LoVo (cell line): ENCODE data around the gene SORCS2.

Source experiments
- DNase-seq: peaks from one replicate; pipeline ENCODE4 v3.0.0-alpha.2; 2016; ENCODE audit warnings: low spot score

Gene SORCS2

DNA sequence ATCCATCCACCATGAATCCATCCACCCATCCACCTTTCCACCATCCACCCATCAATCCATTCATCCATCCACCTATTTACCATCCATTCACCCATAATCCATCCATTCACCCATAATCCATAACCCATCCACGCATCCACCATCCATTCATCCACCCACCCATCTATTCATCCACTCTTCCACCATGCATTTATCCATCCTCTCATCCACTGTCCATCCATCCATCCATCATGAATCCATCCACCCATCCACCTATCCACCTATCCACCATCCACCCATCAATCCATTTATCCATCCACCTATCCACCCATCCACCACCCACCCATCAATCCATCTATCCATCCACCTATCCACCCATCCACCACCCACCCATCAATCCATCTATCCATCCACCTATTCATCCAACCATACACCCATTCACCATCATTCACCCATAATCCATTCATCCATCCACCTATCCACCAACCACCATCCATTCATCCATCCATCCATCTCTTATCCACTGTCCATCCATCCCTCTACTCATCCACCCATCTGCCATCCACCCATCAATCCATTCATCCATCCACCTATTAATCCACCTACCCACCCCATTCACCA, 422.1 kb downstream of the SORCS2 start:
- DNase-seq, result no peak

DNA sequence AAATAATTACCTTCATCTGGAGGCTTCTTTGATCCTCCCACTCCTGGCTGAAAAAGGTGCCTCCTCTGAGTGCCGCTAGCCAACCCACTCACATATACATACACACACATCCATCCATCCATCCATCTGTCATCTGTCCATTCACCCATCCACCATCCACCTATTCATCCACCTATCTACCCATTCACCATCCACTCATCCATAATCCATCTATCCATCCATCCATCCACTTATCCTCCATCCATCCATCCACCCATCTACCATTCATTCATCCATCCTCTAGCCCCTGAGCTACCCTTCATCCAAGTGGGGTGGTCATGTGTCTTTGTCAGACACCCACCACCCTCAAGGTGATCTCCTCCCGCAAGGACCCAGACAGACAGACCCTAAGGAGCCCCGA, 423.9 kb downstream of the SORCS2 start:
- DNase-seq, result no peak

DNA sequence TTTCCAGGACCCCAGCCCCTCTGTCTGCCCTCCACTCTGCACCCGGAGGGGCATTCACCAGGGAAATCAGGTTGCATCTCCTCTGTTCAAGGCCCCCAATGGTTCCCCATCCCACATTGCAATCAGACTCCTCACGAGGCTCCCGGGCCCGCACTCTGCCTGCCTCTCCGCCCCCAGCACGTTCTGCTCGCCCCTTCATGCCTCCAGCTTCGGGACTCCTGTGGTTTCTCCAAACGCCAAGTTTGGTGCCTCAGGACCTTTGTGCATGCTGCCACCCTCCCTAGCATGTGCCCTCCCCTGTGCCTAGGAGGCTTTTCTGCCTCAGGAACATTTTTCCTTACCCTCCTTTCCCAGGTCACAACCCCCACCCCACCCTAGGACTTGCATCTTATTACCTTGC, 426.0 kb downstream of the SORCS2 start:
- no peak for DNase-seq

DNA sequence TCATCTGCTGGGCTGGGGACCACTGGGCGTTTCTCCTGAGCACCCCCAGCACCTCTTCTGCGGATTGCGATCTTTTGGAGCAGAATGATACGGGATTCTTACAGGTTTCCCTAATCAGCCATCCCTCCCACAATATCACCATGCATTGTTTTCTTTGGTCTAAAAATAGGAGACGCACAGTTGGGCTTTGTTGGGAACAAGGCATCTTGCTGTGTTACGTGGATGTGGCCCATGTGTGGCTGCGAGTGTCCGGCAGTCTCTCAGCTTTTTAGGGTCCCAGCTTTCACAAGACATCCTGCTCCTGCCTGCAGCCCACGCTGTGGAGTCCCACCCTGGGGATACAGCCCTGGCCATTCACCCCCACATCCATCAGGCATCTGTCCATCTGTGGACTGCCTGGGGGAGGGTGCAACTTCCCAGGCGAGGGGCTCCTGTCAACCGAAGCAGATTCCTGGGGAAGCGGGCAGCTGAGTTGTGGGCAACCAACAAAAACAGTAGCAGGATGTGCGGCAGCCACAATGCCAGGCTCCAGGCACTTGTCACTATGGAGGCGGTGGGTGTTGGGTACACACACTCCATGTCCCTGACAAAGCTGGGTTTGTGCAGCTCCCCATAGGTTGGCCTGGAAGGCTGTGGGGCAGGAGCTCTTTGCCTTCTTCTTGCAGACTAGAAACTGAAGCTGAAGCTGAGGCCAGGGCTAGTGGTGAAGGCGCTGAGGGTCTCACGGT, 427.9 kb downstream of the SORCS2 start:
- no peak for DNase-seq

DNA sequence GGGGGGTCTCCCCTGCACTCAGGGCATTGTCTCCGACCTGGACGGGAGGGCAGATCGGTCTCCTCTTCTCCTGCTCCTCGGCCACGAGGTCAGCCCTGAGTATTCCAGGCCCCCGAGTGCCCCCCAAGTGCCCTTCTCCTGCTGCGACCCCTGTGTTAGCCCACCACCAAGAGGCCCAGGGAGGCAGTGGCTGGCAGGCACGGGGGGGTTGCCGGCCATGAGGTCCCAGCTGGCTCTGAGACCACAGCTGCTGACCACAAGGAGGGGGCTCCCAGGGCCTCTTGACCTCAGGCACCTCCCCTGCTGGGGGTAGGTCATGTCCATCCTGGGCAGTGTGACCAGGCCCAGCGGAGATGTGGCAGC, 428.5 kb downstream of the SORCS2 start:
- DNase-seq, result no peak

DNA sequence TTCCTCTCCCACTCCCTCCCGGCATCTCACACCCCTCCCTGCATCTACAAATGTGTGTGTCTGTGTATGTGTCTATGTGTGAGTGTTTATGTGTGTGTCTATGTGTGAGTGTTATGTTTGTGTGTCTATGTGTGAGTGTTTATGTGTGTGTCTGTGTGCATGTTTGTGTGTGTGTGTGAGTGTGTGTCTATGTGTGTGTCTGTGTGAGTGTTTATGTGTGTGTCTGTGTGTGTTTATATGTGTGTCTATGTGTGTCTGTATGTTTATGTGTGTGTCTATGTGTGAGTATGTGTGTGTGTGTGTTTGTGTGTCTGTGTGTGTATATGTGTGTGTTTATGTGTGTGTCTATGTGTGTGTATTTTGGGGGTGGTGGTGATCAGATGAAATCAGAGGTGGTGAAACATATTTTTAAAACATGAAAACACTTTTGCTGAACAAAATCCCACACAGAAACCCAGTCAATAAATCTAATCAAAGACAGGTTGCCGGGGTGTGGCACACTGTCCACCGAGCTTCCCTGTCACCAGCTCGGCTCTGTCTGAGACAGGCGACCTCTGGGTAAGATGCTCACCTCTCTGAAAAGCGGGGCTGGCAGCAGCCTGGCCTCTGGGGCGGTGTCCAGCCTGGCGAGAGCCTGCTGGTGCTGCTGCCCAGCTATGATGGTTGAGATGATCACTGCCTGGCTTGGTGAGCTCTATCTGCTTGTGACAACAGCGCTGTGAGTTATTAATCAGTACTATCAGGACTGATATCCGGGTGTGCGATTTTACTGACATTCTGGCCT, 429.1 kb downstream of the SORCS2 start:
- DNase-seq, result no peak

DNA sequence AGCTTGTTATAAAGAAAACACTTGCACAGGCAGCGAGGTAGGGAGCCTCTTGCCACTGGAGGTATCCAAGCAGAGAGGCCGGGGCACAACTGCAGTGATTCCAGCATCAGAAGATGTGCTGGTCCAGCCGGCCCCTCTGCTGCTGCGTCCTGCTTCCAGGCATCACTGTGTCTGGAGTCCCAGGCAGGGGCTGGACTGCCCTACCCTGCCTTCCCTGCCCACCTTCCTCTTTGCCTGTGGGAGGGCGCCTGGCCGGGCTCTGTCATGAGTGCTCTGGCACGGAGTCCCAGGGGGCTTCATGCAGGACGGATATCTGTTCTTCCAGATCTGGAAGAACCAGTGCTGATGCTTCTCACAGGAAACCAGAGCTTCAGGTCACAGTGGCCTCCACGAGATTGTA, 430.0 kb downstream of the SORCS2 start:
- no peak for DNase-seq

DNA sequence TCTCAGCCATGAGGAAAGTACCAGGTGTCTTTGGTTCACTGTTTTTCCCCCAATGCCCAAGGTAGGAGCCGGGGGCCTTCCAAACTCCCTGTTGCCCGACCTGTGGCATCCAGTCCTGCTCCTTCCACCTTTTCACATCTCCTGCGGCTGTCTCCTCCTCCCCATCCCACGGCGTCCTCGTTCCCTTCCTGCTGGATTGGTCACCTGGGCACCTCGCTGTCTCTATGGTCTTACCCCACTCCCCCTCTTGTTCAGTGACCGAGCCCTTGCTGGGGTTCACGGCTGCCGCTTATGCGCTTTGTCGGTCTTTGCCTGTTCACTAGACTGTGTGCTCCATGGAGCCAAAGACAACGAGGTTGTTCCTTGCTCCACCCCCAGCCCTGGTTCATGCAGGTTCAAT, 431.1 kb downstream of the SORCS2 start:
- no peak for DNase-seq

DNA sequence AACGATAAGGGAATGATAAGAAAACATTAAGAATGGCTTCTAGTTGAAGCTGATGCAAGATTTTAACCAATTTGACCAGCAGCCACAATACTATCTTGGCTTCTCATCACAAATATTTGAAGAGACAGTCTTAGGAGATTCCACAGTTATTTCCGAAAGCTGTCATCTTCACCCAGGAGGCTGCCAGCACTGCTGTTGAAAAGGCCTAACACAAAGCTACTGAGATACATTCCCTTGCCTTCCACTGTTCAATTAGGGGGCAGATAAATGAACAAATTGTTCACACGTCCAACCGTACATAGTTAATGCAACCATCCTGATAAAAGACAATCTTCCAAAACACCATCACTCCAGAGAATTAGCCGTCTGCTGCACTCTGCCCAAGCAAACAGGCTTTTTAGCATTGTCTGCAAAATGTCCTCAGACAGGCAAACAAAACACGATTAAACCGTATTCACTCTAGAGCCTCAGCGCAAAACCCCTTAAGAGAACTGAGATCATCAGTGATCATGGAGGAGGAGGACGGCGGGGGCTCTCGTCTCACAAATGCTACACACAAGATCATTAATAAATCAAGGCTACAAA, 432.1 kb downstream of the SORCS2 start:
- DNase-seq, result no peak

DNA sequence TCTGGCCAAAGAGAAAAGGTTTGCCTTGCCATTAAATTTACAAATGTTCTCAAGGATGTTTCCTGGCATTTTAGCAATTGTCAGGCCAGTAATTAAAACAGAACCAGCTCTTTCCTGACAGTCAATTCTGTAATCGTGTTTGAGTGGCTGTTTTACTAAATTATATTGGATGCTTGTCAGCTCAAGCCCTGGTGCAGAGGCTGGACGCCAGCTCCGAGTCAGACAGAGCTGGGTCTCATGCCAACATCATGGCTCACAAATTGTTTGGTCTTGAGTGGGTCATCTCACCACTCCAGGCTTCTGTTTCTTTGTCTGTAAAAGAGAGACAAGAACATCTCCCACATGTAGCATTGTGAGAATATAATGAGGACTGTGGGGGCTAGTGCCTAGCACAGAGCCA, 432.7 kb downstream of the SORCS2 start:
- DNase-seq, result no peak

DNA sequence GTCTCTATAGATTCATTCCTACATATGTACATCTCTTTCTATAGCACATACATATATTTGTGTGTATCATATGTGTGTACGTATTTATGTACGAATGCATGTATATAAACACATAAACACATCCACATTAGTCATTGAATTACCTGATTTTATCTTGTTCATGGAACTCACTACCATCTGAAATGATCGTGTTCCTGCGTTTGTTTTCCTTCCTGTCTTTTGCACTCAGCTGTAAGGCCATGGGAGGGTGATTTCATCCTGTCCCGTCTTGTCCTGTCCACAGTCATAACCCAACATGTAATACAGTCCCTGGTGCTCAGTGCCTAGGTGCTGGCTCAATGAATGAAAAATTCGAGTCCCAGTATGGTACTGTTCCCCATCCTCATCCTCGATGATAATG, 434.2 kb downstream of the SORCS2 start:
- no peak for DNase-seq

DNA sequence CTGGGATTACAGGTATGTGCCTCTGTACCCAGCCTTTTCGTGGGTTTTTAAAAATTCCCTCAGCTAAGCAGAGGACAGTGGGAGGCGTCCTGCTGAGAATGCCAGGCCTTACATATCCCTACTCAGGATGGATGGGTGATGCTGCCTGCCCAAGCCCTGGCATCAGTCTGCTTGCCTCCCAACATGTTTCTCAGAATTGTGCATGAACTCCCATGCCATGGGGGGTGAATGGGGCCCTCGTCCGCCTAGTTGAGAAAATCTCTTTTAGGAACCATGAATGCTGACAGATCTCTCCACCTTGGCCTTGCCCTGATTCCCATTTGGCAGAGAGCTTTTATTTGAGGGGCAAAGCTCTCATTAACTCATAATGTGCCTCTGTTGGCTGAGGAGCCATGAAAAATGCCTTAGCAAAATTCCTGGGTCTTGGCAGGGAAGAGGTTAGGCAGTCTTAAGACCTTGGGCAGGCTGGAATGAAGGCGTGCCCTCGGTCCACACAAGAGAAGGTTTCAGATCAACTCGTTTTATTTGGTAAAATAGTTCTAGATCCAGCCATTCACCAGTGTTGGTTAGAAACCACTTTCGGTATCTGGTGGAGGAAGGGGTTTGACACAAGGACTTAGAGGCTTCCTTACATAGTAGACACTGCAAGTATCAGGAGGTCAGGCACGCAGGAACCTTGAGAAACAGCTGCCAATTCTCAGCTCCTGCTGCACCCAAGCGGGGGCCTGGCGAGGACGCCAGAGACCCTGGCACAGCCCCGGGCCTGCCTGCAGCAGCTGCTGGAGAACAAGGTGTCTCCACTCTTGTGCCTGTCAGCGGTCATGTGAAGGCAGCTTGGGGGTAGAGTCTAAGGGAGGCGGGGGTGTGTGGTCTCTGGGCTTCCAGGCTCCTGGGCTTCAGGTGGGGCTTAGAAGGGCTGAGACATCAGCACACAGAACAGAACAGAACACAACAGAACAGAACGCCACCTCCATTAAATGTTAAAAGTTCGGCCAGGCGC, 435.2 kb downstream of the SORCS2 start:
- no peak for DNase-seq

DNA sequence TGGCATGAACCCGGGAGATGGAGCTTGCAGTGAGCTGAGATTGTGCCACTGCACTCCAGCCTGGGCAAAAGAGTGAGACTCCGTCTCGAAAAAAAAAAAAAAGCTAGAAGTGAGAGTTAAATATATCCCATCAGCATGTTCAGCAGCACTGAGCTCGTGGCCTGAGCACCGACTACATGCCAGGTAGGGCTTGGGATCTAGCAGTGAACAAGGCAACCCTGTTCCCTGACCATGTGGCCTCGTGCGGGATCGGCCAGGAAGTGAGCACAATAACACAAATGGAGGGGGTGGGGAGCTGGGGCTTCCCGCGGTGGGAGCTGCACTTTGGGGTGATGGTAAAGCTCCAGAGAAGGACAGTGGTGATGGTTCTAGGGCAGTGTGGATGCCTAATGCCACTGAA, 436.1 kb downstream of the SORCS2 start:
- no peak for DNase-seq

DNA sequence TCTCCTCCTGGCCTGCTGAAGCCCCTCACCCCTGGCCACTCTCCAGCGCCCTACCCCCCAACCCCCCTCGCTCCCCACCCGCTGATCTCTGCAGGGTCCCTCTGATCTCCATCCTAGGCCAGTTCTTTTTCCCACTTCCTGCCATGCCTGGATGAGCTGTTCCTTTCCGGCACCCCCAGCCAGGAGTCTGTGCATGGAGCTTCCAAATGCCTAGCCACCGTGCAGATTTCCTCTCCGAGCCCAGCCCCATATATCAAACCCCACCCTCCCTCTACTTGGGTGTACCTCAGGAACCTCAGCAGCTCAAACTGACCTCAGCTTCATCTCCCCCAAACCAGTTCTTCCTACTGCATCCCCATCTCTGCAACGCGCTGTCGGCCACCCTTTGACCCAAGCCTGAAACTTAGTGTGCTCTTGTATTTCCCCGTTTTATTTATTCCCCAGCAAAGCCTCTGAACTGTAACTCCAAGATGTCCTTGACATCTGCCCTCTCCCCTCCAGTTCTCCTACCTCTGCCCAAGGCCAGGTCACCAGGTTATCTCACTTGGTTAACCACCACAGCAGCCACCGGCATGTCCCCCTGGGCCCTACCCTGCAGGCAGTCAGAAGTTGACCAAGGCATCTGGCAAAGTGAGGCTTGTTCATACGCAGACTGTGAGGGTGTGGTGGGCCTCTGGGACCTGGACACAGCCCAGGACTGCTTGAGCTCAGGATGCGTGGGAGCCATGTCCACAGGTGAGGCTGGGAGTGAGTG, 437.3 kb downstream of the SORCS2 start:
- DNase-seq, result no peak

DNA sequence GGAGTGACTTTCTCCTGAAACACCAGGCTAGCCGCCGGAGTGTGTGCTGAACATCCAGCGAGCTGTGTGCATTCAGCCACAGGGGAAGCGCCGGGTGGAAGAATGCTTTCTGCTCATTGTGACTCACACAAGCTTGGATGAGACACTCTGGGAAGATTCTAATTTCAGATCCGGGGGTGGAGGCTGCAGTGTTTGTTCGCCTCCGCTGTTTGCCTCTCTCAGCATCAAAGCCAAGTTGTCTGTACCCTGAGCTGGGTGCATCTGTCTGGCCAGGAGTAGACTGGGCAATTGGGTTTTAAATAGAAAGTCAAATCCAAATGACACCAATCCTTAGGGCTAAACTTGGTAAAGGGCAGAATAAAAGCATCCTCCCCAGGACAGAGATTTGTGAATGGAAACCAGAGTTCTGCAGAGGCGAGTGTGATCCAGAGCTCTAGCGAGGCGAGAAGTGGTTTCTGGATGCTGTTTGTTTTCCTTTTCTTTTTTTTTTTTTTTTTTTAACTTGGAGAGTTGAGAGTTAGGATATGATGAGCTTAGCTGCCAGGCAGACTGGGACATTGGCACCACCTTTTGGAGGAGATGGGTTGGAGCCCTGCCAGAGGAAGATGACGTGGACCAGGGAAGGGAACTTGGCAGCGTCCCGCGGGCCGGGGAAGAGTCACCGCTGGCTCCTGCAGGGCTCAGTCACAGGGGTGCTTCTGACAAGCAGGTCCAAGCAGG, 438.4 kb downstream of the SORCS2 start:
- DNase-seq, result peak; percentile 27

DNA sequence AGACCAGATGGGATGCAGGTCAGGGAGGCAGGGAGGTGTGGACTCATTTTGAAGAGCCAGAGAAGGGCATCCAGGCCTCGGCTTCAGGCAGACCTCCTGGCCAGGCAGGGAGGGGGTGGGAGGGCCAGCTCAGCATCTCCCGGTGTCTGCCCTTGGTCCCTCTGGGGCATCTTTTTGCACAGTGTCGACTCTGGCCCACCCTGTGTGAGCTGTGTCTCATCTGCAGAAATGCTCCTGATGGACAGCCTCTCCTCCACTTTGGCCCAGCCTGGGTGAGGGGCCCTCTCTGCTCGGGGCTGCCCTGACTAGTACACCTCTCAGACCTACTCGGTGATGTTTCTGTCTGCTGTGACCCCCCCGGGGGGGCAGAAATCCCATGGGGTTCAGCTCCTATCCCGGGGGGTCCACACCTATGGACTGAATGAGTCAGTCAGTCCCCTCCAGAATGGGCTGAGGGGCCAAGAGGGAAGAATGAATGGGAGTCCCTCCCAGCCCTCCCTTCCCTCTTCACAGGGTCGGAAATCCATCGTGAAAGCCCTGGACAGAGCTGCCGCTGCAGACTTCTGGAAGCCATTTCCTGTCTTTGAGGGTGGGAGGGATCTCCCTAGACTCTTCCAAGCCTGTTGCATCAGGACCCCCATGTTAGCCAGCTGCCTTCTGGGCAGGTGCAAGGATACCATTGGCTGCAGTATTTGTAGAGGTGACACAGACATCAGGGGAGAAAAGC, 439.1 kb downstream of the SORCS2 start:
- DNase-seq, result no peak

DNA sequence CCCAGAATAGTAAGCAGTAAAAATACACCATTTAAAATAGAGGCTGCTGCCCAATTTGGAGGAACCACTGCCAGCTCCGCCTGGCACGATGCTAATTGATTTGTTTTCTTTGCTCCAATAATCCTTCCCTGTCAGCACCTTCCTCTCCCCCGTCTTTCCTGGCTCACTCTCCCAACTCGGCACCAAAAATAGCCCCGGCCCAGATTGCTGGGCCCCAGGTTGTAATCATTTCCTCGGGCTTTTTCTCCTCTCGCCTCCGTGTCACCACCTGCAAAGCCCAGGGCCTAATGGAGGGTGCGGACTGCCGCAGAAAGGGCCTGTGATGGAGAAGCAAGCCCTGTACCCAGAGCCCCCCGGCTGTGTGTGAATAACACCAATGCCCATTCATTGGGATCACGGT, 440.0 kb downstream of the SORCS2 start:
- no peak for DNase-seq

DNA sequence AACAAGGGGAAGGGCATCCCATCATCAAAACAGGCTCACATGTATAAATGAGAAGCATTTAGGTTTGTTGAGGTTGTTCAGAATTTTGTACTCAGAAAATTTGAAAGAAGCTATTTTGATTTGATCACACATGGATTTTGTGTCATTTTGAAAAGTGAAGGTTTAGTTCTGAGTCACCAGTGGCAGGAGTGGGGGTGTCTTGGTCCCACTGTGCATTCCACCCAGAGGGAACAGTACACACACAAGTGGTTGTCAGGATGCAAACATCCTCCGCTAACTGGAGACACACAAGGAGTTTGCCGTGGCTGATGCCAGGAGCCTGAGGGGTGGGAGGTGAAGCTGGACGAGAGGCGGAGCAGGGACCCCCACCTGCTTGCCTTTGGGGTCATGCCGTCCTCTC, 440.6 kb downstream of the SORCS2 start:
- DNase-seq, result no peak

DNA sequence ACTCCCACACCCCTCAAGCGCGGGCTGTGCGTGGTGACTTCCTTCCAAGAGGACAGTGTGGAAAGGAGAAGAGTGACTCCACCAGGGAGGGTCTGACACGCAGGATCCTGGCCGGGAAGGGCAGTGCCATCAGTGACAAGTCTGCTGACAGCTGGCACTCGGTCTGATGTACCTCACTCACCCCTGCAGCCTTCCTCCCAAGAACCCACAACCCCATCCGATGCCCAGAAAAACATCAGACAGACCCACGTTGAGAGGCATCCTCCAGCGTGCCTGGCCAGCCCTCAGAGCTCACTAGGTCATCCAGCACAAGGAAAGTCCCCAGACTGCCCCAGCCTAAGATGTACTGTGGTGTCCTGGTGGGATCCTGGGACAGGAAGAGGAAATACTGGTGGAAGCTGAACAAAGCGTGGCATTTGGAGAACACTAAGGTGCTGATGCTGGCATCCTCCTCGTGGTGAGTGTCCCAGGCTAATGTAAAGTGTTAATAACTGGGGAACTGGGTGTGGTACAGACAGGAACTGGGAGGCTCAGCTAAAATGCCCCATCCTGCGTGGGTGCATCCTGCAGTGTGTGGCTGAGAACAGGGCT, 442.4 kb downstream of the SORCS2 start:
- DNase-seq, result no peak
